ENCODE measurements around the gene PRKN.

The PRKN gene

GRCh38 chr6:161414180-161414579, 1313.4 kb downstream of the PRKN start:
- Histone ChIP-seq H3K36me3 (replicated peaks; ENCODE audit: insufficient read depth, low read length) (no peaks in the 10 kb centered on the region), H3K4me1 (ENCODE audit: low read length) (no peaks in the 10 kb centered on the region), H3K4me2 (ENCODE audit: low read depth, low read length) (no peak overlapping the region), H3K9me3 (replicated peaks; ENCODE audit: insufficient read depth, low read length) (no peaks in the 10 kb centered on the region), H3F3A (ENCODE audit: insufficient read depth, low read length) (no peaks in the 10 kb centered on the region), H3K9ac (ENCODE audit: low read length) (no peak overlapping the region), H3K9me2 (replicated peaks; ENCODE audit: insufficient read depth, low read length) (no peaks in the 10 kb centered on the region), H3K4me3 (ENCODE audit: low read length) (no peak overlapping the region), H3K27me3 (replicated peaks; ENCODE audit: insufficient read depth, low read length) (no peaks in the 10 kb centered on the region), H3K27ac (ENCODE audit: low read length) (no peak overlapping the region), H2AFZ (ENCODE audit: low read length) (no peak overlapping the region), H3K79me2 (ENCODE audit: low read length) (no peaks in the 10 kb centered on the region), H4K20me1 (ENCODE audit: insufficient read depth, low read length) (no peaks in the 10 kb centered on the region)
- no peak for DNase-seq
- TF ChIP-seq EZH2phosphoT487 (IDR thresholded peaks at IDR 0.05; ENCODE audit: low read length), result no peak
- no peak for TF ChIP-seq EZH2 (optimal IDR thresholded peaks at IDR 0.05; ENCODE audit: low read depth, low read length)
- TF ChIP-seq CTCF (IDR thresholded peaks at IDR 0.05; ENCODE audit: low read length), result no peak

- Histone ChIP-seq H3K79me2 (ENCODE audit: low read length) (no peaks in the 10 kb centered on the region), H3K4me1 (ENCODE audit: low read length) (no peaks in the 10 kb centered on the region), H3K27ac (ENCODE audit: low read length) (no peak overlapping the region)
Observed at GRCh38 chr6:161413355-161413771, 1314.2 kb downstream of the PRKN start.

GRCh38 chr6:161412795-161413194, 1314.8 kb downstream of the PRKN start:
- no peak overlapping the region for H3K4me3 ChIP-seq (ENCODE audit: low read length)
- no peak for DNase-seq
- no peaks in the 10 kb centered on the region for H3K9me2 ChIP-seq (replicated peaks; ENCODE audit: insufficient read depth, low read length)
- H3K79me2 ChIP-seq (ENCODE audit: low read length), result no peaks in the 10 kb centered on the region
- H3K27me3 ChIP-seq (replicated peaks; ENCODE audit: insufficient read depth, low read length), result no peaks in the 10 kb centered on the region
- no peaks in the 10 kb centered on the region for H3F3A ChIP-seq (ENCODE audit: insufficient read depth, low read length)
- H4K20me1 ChIP-seq (ENCODE audit: insufficient read depth, low read length), result no peaks in the 10 kb centered on the region
- H3K9ac ChIP-seq (ENCODE audit: low read length), result no peak overlapping the region
- H3K9me3 ChIP-seq (replicated peaks; ENCODE audit: insufficient read depth, low read length), result no peaks in the 10 kb centered on the region
- no peaks in the 10 kb centered on the region for H3K36me3 ChIP-seq (replicated peaks; ENCODE audit: insufficient read depth, low read length)
- H3K4me2 ChIP-seq (ENCODE audit: low read depth, low read length), result no peak overlapping the region
- H3K27ac ChIP-seq (ENCODE audit: low read length), result no peak overlapping the region
- TF ChIP-seq CTCF (IDR thresholded peaks at IDR 0.05; ENCODE audit: low read length) (no peak), EZH2 (optimal IDR thresholded peaks at IDR 0.05; ENCODE audit: low read depth, low read length) (no peak), EZH2phosphoT487 (IDR thresholded peaks at IDR 0.05; ENCODE audit: low read length) (no peak)
- no peak overlapping the region for H2AFZ ChIP-seq (ENCODE audit: low read length)
- no peaks in the 10 kb centered on the region for H3K4me1 ChIP-seq (ENCODE audit: low read length)

More at GRCh38 chr6:161413355-161413771, 1314.2 kb downstream of the PRKN start:
- Histone ChIP-seq H3K27me3 (replicated peaks; ENCODE audit: insufficient read depth, low read length) (no peaks in the 10 kb centered on the region), H3K9ac (ENCODE audit: low read length) (no peak overlapping the region), H3K4me3 (ENCODE audit: low read length) (no peak overlapping the region), H3K4me2 (ENCODE audit: low read depth, low read length) (no peak overlapping the region), H3K9me2 (replicated peaks; ENCODE audit: insufficient read depth, low read length) (no peaks in the 10 kb centered on the region), H3K36me3 (replicated peaks; ENCODE audit: insufficient read depth, low read length) (no peaks in the 10 kb centered on the region), H3F3A (ENCODE audit: insufficient read depth, low read length) (no peaks in the 10 kb centered on the region), H2AFZ (ENCODE audit: low read length) (no peak overlapping the region), H4K20me1 (ENCODE audit: insufficient read depth, low read length) (no peaks in the 10 kb centered on the region), H3K9me3 (replicated peaks; ENCODE audit: insufficient read depth, low read length) (no peaks in the 10 kb centered on the region)
- TF ChIP-seq EZH2phosphoT487 (IDR thresholded peaks at IDR 0.05; ENCODE audit: low read length) (no peak), CTCF (IDR thresholded peaks at IDR 0.05; ENCODE audit: low read length) (no peak), EZH2 (optimal IDR thresholded peaks at IDR 0.05; ENCODE audit: low read depth, low read length) (no peak)
- DNase-seq, result no peak
